Stimulated activated CD4-positive, alpha-beta T cell treated with anti-CD3 and anti-CD28 coated beads, Interleukin-4, amount 100 ng/mL, for 1 hour (primary cell): ENCODE data around the gene CXADR.
"Not testable (repeated sequence)": the region's sequence is repeated elsewhere in the genome, so short reads cannot be mapped to it uniquely, and the experiment has no call there.

Experiments
- DNase-seq: peaks from one replicate; pipeline ENCODE4 v3.0.0-alpha.2; 2020

The CXADR gene

GRCh38 chr21:17506951-17507350, 5.9 kb upstream of the CXADR start:
- DNase-seq = no peak

GRCh38 chr21:17507591-17507990, 5.3 kb upstream of the CXADR start:
- DNase-seq = no peak

DNA sequence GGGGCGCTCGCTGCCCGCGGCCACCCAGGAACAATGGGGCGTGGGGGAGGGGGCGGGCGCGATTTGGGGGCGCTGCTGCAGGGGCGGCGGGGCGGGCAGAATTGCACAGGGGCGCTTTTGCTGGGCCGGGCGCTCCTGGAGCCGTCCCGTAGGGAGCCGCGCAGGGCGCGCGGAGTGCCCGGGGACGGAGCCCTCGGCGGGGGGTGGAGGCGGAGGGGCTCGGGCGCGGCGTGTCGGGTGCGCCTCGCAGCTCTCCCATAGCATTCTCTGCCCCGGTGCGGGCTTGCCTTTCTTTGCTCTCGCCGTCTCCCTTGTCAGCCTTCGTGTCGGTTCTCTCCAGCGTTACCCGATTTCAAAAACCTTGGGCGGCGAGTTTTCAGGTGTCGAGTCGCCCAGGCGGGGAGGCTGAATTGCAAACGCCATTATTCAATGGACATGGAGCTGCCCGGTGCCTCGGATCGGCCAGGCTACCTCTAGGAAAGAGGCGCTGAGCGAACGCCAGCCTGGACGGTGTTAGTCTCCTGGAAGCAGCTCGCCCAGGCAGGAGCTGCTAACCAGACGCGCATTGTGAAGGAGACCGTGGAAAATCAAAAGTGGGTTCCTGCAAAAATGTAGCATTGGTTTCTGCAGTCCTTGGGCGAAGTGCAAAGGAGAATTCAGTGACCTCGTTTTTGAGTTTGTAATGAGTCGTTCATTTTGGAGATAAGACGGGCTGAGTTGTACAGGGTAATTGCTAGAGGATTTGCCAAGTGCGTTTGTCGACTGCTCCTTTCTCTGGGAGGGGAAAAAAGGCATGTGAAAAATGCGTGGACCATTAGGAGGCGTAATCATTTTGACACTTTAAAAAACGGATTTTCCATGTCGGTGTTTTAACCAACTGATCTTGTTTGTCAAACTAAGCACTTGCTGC, 626 bp downstream of the CXADR start:
- peak; percentile 27 for DNase-seq

DNA sequence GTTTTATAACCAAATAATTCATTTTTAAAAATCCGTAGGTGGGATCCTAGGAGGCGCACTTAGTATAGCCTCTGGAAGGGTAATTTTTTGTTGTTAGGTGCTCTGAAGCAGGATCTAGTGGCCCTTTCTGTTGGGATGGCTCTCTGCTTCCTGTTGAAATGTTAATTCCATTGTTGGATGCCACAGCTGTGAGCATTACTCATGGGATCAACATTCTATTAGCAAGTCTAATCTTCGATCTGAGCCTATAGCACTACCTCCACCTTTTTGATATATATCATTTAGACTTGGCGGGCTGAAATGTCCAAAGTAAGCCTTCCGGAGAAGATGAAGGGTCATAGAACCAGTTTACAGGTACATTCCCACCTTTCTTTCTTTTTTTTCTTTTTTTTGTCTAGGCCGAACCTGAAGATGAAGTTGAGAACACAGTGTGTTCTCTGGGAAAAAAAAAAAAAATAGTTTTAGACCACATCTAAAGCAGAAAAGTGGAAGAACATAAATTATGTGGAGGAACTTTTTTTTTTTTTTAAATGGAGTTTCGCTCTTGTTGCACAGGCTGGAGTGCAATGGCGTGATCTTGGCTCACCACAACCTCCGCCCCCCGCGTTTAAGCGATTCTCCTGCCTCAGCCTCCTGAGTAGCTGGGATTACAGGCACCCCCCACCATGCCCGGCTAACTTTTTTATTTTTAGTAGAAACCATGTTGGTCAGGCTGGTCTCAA, 1.4 kb downstream of the CXADR start:
- DNase-seq = no peak

- DNase-seq = not testable (repeated sequence)
These were observed 4.2 kb downstream of the CXADR start for GRCh38 chr21:17517008-17517407.

- no peak for DNase-seq
These were observed 6.4 kb downstream of the CXADR start for GRCh38 chr21:17519208-17519738.

DNA sequence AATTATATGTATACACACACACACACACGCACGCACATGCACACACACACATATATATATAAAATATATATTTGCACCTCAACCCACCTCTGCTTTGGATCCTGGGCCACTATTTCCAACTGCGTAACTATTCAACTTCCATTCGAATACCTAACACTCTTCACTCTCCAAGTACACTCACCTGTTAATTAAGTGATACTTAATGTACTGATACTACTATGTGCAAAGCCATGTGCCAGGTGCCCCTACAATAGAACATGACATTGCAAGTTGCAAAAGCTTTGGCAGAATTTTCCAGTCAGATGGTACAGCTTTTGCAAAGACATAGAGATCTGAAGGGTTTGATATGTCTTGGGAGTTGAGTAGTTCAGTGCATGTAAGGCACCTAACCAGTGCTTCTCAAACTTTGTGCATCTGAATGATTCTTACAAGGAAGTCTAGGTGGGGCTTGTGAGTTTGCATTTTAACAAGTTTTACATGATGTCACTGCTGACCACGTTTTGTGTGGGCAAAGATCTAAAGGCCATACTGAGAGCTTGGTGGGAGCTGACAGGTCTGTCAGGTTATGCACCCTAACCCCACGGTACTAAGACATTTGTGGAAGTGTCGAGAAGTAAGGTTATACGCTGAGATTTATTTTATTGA, 7.2 kb downstream of the CXADR start:
- DNase-seq = no peak

DNA sequence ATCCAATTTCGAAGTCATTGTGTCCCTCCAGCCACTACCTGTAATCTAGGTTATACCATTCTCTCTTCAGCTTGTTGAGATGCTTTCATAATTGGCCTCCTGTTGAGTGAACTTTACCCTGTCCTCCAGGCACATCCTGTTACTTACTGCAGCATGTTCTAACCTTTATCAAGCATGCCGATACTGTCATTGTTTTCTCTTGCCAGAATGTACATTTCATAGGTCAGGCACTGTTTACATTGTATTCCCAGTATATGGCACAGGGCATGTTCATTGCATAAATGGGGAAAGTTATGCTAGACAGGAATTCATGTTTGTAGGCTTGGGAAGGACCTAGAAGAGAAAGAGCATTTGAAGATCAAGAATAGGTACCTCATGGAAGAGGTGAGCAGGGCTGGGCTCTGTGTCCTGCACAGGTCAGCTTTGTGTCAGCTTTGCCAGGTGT, 10.2 kb downstream of the CXADR start:
- no peak for DNase-seq

- DNase-seq = not testable (repeated sequence)
These were observed 11.2 kb downstream of the CXADR start for GRCh38 chr21:17523979-17524494.

DNA sequence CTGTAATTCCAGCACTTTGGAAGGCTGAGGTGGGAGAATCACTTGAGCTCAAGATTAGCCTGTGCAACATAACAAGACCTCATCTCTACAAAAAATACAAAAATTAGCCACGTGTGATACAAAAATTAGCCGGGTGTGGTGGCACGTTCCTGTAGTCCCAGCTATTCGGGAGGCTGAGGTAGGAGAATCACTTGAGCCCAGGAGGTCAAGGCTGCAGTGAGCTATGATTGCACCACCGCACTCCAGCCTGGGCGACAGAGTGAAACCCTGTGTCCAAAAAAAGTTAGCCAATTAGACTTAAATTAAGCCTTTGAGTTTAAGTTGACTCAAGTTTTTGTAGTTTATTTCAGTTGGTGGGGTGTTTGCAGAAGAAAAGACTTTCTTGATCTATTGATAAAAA, 11.8 kb downstream of the CXADR start:
- DNase-seq = no peak

DNA sequence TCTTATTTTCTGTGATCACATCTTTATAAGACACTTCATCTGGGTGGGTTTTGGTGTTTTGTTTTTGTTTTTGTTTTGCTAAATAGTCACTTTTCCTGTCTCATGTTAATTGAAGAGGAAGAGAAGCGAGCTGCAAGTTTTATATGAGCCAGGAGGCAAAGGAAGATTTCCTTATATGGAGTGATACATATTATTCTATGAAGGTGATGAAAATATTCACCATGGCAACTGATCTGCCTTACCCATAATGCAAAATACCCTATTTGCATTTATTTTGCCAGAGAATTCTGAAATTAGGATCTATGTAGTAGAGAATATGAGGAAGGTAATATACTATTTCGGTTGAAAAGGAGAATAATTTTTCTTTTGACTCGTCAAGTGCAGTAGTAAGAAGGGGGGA, 13.9 kb downstream of the CXADR start:
- DNase-seq = no peak

DNA sequence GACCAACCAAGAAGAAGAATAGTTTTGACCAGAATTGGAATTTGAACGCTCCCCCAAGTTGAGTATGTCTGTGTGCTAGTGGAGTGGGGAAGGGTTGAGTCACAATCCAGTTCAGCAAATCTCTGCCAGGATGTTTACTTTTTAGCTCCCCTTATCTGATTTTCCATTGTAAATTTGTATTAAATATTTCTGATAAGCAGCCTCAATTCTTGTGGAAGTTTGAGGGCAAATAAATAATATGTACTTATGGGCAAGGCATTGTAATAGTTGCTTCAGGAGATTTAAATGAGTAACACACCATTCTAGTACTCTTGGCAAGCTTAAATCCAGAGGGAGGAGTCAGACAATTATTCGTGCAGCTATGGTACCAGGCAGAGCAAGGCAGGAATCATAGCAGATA, 14.4 kb downstream of the CXADR start:
- DNase-seq = no peak

- DNase-seq = no peak
These were observed 14.9 kb downstream of the CXADR start for GRCh38 chr21:17527711-17528110.

DNA sequence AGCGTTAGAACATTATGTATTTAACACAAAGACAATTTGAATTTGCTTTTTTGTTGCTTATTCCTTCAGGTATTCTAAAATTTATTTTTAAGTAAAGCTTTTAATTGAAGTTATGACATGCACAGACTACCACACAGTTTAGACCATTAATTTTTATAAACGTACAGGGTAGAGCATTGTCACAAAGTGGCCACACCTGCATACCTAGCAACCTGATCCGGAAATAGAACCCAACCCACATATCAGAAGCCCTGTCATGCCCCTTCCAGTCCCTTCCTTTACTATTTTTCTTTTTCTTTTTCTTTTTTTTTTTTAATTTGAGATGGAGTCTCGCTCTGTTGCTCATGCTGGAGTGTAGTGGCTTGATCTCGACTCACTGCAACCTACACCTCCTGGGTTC, 16.8 kb downstream of the CXADR start:
- DNase-seq = no peak

DNA sequence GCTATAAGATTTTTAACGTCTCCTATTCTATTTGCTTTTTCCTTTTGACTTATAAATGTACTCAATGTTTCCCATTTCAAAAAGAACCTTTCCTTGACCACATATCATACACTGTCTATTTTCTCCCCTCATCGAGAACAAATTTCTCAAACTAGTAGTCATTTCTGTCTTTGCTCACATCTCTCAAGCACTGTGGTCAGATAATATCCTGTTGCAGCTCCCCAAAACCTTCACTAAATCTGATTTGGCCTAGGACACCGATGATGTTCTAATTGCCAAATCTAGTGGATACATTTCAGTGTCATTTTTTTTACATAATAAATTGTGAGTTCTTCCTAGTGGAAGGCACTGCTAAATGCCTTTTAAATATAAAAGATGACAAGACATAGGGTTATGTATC, 19.4 kb downstream of the CXADR start:
- DNase-seq = no peak

DNA sequence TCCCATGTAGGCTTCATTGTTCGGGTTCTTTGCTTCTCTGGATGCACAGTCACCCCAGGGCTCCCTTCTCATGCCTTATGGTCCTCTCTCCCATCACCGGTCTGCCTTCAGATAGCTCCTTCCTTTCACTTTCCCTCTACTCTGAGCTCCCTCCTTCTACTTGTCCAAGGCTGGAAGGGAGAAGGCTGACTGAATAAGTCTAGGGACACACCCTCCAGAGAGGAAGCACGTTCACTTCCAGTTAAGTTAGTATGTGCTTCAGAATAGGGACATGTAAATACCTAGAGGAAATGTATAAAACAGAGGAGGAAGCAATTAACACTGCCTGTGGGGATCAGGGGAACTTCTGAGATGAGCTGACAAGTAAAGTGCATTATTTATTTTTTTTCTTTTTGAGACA, 23.5 kb downstream of the CXADR start:
- DNase-seq = no peak

DNA sequence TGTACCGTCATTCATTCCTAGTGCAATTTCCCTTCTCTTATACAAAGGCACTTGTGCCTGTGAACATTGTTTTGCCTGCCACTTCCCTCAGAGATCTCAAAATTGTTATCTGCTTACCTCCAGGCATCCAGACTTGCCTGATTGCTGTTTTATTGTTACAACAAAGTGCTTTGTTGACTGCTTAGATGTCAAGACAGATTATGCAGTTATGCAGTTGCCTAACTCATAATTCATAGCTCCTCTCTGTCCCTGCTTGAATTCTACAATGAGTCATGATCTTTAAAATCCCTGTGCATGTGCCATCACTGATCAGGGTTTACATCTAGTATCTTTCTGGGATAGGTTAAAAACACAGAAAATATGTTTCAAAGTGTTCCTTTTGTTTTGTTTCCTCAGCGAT, 24.5 kb downstream of the CXADR start:
- DNase-seq = no peak

- DNase-seq = no peak
These were observed 25.7 kb downstream of the CXADR start for GRCh38 chr21:17538576-17538975.

DNA sequence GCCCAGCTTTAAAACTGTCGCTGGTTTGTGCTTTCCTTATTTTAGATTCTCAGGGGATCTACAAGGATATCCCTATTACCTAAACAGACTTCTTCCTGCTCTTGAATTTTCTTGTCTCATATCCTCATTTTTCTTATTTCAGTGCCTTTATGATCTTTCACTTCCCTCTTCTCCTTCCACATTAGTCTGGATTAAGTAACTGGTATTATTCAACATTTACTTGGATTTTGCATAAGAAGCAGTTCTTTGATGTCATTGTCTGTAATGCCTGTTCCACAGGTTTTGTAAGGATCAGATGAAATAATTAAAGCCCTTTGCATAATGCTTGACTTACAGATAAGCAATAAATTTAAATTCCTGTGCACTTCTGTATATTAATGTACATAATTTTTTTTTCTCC, 26.5 kb downstream of the CXADR start:
- no peak for DNase-seq

DNA sequence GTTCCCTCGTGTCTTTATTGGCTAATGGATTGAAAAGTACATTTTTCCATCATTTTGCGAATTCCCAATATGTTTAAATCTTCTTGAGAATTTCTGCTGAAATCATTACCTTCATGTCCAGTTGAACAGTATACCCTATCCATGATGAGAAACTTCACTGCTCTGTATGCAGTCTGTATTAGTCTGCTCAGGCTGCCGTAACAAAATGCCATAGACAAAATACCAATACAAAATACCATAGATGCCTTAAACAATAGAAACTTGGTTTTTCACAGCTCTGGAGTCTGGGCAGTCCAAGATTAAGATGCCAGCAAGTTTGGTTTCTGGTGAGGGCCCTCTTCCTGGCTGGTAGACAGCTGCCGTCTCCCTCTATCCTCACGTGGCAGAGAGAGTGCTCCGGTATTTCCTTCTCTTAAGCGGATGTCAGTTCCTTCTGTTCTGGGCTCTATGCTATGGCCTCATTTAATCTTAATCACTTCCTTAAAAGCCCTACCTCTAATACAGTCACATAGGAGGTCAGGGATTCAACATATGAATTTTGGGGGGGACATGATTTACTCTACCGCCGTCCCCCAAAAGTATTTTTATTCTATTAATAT, 27.0 kb downstream of the CXADR start:
- no peak for DNase-seq

- no peak for DNase-seq
These were observed 27.7 kb downstream of the CXADR start for GRCh38 chr21:17540530-17540929.

DNA sequence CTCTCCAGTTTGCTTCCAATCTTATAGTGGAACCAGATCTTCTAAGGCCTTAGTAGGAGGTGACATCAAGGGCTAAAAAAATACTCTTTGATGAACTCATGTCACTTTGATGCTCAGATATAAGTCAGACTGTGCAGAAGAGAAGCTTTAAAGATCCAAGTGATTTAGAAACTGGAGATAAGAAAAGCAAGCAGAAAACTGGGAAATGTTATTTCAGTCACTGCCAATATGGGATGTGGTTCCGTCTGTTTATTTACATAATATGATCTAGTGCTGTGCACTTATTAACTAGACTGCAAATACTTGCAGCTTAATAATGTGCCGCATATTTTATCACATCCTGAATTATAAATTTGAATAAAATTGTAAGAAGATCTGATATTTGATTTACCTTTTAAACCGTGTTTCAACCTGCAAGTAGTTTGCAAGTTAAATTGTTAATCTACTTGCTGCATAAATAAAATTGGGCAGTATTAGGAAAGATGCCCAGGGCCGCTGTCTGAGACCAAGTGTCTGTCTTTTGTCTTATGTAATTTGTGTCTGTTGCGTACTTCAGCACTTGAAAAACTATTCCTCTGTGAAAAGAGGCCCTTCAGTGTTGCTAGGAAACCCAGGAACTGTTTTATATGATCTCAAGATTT, 29.6 kb downstream of the CXADR start:
- DNase-seq = no peak
